C1 segment of cervical spinal cord (tissue), 14 donors: ENCODE results near the gene OR13J1.

Experiments used
- DNase-seq, 14 donors: peaks; one replicate each; lab custom pipeline; 2025; lab: John Stamatoyannopoulos, UW

Gene OR13J1

DNA sequence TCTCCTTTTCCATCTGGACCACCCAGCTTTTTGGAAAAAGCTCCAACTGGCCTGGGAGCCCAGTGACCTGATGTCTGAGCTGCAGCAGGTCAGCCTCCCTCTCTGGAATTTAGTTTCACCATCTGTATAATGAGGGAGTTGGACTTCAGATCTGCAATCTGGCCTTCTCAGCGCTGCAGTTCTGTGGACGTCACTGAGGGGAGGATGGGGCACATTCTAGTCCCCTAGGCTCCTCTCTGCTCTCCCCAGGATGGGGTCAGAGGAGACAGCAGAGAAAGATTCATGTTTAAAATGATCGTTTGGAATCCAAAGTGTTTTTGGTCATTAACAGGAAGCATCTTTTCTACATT, 10.2 kb downstream of the OR13J1 start:
- DNase-seq: no peak

DNA sequence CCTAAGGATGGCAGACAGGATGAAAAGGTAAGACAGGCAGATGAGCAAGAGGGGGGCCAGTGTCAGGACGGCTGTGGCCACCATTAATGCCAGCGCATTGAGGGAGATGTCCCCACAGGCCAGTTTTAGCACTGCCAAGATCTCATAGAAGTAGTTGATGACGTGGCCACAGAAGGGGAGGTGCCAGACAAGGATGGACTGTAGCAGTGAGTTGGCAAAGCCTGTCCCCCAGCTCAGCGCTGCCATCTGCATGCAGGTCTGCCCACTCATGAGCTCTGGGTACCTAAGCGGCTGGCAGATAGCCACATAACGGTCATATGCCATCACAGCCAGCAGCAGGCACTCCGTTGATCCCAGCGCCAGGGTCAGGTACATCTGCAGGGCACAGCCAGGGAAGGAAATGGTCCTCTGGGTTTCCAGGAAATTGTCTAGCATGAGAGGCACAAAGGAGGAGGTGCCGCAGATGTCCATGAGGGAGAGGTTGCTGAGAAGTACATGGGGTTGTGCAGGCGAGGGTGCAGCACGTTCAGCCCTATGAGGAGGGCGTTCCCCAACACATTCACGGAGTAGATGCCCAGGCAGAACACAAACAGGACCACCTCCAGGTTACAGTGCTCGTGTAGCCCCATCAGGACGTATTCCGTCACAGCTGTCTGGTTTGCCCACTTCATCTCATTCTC, 10.8 kb downstream of the OR13J1 start:
- peak in 1 of 14 donors; percentile 72 for DNase-seq

DNA sequence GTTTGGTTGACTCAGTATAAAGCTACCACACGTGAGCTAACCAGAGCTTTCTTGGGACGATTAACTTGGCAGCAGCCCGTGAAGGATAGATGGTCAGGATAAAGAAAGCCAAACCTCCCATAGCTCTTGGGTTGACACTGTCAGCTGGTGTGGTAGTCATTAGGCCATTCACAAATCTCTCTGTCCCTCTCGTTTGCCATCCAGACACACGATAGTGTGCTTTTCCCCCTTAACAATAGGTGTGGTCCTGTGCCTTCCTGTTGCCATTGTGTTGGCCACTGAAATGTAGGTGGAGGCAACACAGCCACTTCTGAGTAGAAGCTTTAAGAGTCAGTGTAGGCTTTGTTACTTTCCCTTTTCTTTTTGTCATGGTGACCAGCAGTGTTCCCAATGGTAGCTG, 11.7 kb downstream of the OR13J1 start:
- DNase-seq: no peak

DNA sequence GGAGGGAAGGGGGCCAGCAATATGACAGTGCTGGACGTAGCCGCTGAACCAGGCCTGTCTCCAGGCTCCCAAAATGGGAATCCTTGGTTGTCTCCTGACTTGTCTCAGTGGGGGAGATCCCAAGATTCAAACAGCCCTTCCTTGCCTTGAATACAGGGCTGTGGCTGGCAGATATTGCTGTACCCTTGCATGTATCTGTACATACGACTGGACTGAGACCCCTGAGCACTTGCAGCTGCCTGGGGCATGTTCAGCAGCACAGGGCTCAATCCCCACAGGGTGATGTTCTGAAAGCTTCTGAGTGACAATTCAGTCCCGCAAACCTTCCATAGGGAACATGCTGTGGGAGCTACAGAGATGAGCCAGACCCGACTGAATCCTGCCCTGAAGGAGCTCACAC, 13.3 kb downstream of the OR13J1 start:
- DNase-seq: no peak

DNA sequence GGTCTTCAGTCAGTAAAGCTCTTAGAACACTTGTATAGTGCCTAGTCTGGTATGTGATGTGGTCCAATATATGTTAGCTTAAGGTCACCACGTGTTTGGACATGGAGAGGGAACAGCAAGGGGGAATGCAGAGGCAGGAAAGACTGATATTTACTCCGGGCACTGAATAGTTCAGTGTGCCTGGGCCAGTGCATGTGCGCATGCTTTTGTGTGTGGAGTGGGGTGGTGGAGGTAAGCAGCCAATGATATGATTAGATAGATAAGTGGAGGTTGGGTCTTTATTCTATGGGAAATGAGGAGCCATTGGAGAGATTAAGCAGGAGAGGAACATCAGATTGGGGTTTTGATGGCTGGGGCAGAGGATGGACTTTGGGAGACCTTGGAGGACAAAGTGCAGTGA, 14.0 kb downstream of the OR13J1 start:
- DNase-seq: no peak

DNA sequence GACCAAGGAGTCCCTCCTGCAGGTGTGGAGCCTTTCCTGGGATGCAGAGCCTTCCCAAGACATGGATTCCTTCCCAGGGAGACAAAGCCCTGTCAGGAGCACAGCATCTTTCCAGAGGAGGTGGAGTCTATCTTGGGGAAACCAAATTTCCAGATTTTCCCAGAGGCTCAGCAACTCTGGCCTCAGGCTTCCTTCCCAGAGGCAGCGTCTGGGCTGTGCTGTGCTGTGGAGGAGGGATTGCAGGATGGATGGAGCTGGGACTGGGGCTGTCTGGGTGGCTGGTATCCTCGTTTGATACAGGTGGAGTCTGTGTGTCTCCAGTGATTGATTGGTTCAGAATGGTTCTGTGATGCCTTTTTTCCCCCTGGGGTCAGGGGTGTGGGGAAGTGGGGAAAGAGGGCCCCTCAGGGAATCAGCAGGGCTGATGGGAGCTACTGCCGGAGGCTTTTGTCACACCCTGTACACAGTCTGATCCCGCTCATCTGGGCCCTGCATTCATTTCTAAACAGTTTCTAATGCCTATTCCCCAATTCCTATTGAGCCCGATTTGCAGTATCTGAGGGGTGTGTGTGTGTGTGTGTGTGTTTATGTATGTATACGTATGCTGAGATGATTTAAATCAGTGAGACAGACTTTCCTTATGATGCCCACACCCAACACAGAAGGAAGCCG, 16.0 kb downstream of the OR13J1 start:
- DNase-seq: no peak

DNA sequence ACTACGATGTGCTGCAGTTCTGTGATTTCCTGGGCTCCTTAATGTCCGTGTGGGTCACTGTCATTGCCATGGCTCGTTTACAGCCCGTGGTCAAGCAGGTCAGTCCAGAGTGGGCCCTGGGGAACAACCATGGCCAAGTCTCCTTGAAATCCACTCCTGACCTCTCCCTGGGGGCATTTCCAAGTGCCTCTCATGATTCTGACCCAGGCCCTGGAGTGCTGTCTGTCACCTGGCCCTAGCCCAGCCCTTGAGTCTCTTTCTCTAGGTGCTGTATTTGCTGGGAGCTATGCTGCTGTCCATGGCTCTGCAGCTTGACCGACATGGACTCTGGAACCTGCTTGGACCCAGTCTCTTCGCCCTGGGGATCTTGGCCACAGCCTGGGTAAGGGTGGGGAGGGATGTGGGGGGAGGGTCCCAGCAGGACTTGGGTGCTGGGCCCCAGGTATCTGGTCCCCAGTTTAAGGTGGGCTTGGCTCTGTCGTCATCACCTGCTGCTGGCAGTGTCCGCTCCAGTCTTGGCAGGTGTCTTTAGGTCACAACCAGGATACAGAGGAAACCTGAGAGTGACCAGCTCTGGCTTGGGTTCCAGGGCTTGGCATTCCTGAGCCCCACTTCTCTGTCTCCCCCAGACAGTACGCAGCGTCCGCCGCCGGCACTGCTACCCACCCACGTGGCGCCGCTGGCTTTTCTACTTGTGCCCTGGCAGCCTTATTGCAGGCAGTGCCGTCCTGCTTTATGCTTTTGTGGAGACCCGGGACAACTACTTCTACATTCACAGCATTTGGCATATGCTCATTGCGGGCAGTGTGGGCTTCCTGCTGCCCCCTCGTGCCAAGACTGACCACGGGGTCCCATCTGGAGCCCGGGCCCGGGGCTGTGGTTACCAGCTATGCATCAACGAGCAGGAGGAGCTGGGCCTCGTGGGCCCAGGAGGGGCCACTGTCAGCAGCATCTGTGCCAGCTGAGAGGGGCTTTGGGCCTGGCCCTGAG, 17.0 kb downstream of the OR13J1 start:
- no peak for DNase-seq

DNA sequence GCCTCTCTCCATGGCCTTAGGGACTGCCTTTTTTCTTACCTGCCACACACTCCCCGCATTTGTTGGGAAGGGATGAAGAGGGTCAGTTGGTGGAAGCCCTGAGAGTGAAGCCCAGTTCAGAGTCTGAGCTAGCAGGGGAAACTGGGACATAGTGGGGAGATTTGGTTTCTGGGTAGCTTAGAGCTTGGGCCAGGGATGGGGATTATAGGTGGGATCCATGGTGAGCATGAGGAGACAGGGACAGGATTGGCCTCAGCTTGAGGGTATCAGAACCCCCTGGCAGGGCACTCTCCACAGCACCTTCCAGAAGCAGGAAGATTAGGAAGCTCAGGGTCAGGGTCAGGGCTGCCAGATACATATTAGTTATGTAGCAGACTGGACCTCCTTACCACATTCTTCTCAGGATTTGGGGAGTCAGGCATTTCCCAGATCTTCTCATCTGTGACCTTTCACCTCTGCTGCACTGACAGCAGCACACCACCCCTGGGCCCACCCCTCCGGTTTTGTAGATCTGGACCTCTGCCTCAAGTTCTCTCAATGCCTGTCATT, 17.9 kb downstream of the OR13J1 start:
- no peak for DNase-seq

DNA sequence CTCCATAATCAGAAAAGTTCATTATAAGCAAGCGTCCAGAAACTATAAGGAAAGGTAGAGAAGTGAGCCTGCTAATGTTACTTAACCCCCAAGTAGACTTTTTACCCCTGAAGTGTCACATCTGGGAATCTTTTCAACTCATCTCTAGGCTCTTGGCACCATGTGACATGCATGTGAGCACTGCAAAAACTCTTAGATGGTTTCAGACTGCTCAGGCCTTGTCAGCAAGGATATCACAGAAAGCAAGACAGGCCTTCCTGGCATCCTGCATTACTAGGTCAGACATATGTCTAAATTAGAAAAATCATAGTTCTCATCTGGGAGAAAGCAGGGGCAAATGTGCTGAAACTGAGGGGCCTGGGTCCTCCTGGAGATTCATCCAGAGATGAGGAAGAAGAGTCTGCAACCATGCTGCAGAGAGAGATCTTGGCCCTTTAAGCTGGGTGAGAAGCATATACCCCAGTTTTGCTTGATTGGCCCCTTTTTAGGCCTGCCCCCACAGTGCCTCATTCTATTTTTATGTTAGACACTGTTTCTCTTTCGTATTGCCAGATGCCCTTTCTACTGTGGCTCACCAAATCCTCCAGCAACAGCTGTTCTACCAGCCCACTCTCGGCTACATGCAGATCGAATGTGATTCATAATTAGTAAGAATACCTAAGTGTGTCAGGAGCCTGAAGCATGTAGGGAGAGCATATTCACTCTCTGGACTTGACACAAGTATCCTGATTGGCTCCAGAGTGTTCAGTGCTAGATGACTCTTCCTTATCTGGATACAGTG, 22.2 kb downstream of the OR13J1 start:
- DNase-seq: no peak

DNA sequence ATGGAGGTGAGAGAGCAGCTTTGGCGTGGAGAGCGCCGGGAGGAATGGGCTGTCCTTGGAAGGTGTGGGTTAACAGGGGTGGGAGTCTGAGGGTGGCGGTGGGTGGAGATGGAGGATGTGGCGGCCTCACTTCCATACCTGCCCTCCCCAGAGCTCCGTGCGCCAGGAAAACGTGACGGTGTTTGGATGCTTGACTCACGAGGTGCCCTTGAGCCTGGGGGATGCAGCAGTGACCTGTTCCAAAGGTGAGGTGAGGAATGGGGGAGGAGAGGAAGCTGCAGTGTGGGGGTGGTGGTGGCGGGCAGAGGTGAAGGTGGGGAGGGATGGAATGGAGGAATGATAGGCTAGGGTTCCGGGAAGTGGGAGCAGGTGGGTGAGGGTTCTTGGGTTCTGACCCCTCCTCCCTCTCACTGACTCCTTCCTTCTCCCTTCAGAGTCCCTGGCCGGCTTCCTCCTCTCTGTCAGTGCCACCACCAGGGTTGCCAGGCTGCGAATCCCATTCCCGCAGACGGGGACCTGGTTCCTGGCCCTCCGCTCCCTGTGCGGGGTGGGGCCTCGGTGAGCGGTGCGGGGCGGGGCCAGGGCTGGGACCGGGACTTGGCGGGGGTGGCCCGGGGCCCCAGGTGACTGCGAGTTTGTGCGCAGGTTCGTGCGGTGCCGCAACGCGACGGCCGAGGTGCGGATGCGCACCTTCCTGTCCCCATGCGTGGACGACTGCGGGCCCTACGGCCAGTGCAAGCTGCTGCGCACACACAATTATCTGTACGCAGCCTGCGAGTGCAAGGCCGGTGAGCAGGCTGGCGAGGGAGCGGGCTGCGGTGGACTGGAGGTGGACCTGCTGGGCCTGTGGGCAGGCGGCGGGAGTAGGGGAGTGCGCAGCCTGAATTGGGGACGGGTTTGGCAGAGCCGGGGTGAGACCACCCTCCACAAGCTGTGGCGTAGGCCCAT, 24.1 kb downstream of the OR13J1 start:
- no peak for DNase-seq

DNA sequence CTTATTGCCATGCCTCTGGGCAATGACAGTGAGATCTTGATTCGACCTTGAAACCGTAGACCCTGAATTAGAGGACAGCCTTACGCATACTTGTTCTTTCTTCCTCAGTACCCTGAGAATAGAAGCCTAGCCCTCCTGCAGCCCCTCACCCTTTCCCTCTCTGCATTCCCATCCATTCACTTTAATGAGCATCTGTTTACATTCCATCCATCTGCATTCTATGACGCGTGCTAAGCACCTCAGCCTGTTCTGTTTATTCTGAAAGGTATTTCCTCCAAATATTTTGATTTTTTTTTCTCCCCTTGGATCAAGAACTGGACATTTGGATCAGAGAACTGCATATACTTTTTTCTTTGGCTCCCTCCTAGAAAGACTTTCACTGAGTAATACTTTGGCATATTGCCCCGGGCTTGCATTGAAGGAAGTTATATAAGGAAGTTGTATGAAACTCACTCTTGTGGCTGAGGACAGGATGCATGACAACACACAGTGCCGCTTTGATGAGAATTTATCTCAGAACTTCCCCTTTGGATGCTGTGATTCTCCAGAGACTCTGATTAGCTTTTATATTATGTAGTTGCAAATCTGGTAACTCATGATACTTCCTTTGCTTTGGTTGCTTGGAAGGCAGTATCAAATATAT, 25.5 kb downstream of the OR13J1 start:
- peak in 2 of 14 donors; percentile 8 to 19 for DNase-seq

DNA sequence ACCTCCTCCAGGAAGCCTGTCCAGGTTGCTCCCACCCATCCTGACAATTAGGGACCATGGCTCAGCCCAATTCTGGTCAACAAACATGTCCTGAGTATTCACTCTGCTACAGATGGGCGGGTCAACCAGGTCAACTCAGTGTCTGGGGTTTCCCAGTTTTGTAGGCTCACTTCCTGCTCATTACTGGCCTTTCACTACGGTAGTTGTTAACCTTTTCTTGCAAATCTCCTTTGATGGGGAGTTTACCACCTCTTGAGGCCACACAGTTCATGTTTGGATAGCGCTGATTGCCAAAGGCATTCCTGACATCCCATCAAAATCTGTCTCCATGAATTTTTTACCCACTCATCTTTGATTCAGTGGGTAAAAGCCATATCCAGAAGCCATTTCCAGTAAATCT, 27.4 kb downstream of the OR13J1 start:
- DNase-seq: no peak

DNA sequence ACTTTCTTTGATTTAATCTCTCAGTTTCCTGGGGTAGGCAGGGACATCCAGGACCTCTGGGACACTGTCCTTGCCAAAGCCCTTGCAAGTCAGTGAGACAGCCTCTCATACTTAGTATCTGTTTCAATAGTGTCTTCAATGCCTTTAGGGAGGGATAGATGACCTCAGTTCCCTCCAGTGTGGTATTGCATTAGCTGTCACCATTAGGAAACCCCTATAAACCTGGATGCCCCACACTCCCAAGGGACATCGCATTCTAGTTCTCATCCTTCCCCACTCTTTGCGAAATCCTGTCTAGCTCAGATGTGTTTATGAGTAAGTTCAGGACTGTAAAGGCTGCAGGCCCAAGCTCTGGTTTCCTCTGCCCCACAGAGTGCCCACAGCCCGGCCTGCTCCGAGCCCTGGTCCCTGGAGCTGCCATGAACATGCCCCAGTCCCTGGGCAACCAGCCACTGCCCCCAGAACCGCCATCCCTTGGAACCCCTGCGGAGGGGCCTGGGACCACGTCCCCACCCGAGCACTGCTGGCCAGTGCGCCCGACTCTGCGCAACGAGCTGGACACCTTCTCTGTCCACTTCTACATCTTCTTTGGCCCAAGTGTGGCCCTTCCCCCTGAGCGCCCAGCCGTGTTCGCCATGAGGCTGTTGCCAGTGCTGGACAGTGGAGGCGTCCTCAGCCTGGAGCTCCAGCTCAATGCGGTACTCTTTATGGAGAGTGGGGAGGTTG, 28.0 kb downstream of the OR13J1 start:
- DNase-seq: no peak

DNA sequence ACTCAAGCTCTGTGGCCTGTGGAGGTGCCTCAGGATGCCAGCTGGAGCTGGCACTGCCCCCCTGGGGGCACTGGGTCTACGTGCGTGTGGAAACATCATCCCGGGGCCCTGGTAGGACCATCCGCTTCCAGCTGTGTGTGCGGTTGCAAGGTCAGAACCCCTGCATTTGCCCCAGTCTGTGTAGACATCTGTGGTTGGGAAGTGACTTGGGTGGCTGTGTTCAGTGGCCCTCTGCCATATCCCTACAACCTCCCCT, 28.6 kb downstream of the OR13J1 start:
- DNase-seq: no peak

DNA sequence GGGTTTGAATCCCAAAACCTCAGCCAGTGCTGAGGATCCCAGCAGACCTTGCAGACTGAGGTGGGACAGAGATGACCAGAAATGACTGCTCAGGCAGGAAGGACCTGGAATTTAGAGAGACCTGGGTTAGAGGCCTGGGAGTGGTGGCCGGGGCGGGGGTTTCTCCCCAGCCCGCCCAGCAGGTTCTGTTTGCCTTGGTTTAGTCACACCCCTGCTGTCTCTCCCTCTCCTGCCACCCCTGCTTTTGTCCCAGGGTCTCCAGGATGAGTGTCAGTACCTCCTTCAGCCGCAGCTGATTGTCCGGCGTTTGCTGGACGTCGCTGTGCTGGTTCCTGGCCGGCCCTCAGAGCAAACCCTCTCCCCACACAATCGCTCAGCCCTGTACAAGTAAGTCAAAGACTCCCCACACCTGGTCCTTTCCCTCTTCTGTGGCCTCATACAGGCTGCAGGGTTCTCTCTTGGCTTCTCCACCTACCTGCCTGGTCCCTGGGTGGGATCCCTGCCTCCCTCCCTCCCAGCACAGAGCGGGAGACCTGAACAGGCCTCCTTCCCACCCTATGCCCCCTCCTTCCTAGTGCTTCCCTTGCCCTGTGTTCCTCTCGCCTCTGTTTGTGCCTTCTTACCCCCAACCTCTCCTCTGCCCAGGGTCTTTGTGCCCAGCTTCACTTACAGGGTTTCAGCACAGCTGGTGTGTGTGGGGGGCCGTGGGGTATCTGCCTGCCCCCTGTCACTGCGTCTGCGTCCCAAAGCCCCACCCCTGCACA, 29.1 kb downstream of the OR13J1 start:
- no peak for DNase-seq

DNA sequence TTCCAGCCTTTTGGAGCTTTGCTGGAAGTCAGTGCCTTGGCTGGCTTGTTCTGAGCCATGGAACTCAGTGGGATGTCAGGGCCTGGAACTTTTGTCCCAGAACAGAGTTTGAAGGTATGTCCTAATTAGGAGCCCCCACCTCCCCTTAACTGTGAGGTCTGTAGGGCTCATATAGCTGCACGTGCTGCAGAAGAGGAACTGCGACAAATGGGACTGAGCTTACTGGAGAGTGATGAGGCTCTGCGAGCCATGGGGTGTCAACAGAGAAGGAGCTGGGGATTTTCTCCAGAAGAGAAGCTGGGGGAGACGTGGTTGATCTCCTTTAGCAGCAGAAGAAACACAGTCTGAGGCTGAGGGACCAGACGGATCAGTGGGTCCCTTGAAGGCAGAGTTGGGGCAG, 30.3 kb downstream of the OR13J1 start:
- DNase-seq: no peak

DNA sequence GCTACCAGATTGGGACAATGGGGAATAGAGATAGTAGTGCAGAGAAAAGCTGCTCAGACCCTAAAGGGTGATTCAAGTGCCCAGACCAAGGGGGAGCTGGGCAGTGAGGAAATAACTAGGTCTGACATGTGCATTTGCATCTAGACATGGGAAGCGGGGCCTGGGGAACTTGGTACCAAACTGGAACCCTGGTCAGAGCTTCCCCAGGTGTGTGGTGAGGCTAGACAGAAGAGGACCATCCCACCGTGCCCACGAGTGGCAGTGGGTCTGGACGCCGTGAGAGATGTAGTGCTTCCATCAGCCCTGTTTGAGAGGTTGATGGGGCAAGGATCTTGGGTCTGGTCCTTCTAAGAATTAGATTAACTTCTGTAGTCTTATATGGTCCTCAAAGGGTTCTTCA, 33.6 kb downstream of the OR13J1 start:
- DNase-seq: no peak

DNA sequence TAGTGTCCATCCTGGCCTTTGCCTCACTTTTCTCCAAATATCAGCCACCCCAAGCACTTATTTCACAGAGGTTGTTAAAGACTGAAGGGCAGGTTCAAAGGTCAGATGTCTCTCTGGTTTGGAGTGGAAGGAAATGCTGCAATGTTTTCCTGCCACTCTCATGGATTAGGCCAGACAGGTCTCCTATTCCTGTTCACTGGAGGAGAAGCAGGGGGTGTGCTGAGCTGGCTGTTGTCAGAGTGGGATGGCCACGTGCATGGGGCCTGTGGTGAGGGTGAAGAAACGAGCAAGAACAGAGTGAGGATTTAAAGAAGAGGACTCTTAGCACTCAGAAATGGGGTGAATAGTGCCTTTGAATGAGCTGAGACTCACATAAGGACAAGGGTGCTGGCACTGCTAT, 34.4 kb downstream of the OR13J1 start:
- no peak for DNase-seq

DNA sequence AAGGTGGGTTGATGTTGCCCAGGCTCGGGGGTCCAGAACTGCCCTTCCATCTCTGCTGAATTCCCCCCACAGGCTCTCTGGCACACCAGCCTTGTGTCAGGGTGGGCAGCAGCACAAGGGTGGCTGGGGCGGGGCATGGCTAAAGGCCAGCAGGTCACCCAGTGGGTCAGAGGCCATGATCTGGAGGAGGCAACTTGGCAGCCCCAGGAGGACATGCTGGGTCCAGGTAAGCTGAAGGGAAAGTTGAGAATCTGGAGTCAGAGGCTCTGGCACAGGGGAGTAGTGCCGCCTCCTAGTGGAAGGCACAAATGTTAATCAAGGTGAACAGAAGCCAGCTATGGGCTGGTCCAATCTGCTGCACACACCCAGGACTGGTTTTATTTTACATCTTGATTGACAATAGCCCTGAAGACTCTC, 35.0 kb downstream of the OR13J1 start:
- DNase-seq: no peak
